Peyer's patch (tissue), 4 donors: ENCODE measurements around the gene OR52E6.

Experiments
- CTCF ChIP-seq, 6 experiments: fragments of 450-650 bp in 4 of 6; fragments of 200-600 bp in 2 of 6; sonication (generic) in 1 of 6; IDR thresholded peaks; one replicate each; pipeline ENCODE4 v1.5.1; 2017 to 2019; ENCODE audit warnings: antibody characterized with exemption in 6 of 6, mild to moderate bottlenecking in 3 of 6, moderate library complexity in 1 of 6
- POLR2A ChIP-seq, 2 donors: fragments of 450-650 bp; IDR thresholded peaks; one replicate each; pipeline ENCODE4 v1.5.1; 2017; ENCODE audit warnings: antibody characterized with exemption in 2 of 2, mild to moderate bottlenecking in 2 of 2, moderate library complexity in 2 of 2

- no peak for TF ChIP-seq CTCF (IDR thresholded peaks at IDR 0.05)
- no peak for TF ChIP-seq POLR2A (IDR thresholded peaks at IDR 0.05)
These were observed 9.3 kb upstream of the OR52E6 start for GRCh38 chr11:5851002-5851401.
